Measurements from ENCODE around the gene ZBTB7C.

Gene ZBTB7C

GRCh38 chr18:48317781-48318381, 91.3 kb downstream of the ZBTB7C start:
- Mint-ChIP-seq H3K4me1 (peaks cover 35% of the 10 kb centered on the region), H3K36me3 (ENCODE audit: low read depth) (no peaks in the 10 kb centered on the region), H3K9me3 (no peaks in the 10 kb centered on the region), H3K27ac (peak overlapping the region in 2 of 3 experiments; percentile 68 to 80), H3K27me3 (ENCODE audit: low read depth) (no peaks in the 10 kb centered on the region), H3K4me3 (no peak overlapping the region)
- TF ChIP-seq CTCF (IDR thresholded peaks at IDR 0.05; ENCODE audit: unreplicated experiment in 3 of 3) = no peak

- no peak for TF ChIP-seq CTCF (IDR thresholded peaks at IDR 0.05; ENCODE audit: unreplicated experiment in 3 of 3)
- Mint-ChIP-seq H3K9me3 (no peaks in the 10 kb centered on the region), H3K4me1 (peaks cover 27% of the 10 kb centered on the region), H3K27ac (peak overlapping the region in 2 of 3 experiments; percentile 32 to 44), H3K4me3 (no peak overlapping the region), H3K27me3 (ENCODE audit: low read depth) (no peaks in the 10 kb centered on the region), H3K36me3 (ENCODE audit: low read depth) (no peaks in the 10 kb centered on the region)
These were observed 93.0 kb downstream of the ZBTB7C start for GRCh38 chr18:48316177-48316576.

GRCh38 chr18:48314690-48315089, 94.5 kb downstream of the ZBTB7C start:
- no peaks in the 10 kb centered on the region for H3K27me3 Mint-ChIP-seq (ENCODE audit: low read depth)
- H3K9me3 Mint-ChIP-seq = no peaks in the 10 kb centered on the region
- H3K36me3 Mint-ChIP-seq (ENCODE audit: low read depth) = no peaks in the 10 kb centered on the region
- peaks cover 13% of the 10 kb centered on the region for H3K4me1 Mint-ChIP-seq
- no peak for TF ChIP-seq CTCF (IDR thresholded peaks at IDR 0.05; ENCODE audit: unreplicated experiment in 3 of 3)
- no peak overlapping the region for H3K27ac Mint-ChIP-seq
- no peak overlapping the region for H3K4me3 Mint-ChIP-seq

GRCh38 chr18:48313792-48314191, 95.4 kb downstream of the ZBTB7C start:
- H3K36me3 Mint-ChIP-seq (ENCODE audit: low read depth) = no peaks in the 10 kb centered on the region
- H3K27ac Mint-ChIP-seq = no peak overlapping the region
- peaks cover 3% of the 10 kb centered on the region for H3K27me3 Mint-ChIP-seq (ENCODE audit: low read depth)
- no peaks in the 10 kb centered on the region for H3K9me3 Mint-ChIP-seq
- H3K4me1 Mint-ChIP-seq = peaks cover 13% of the 10 kb centered on the region
- H3K4me3 Mint-ChIP-seq = no peak overlapping the region
- TF ChIP-seq CTCF (IDR thresholded peaks at IDR 0.05; ENCODE audit: unreplicated experiment in 3 of 3) = no peak

- Mint-ChIP-seq H3K27me3 (ENCODE audit: low read depth) (peaks cover 3% of the 10 kb centered on the region), H3K36me3 (ENCODE audit: low read depth) (no peaks in the 10 kb centered on the region), H3K9me3 (no peaks in the 10 kb centered on the region), H3K27ac (no peak overlapping the region), H3K4me1 (peaks cover 10% of the 10 kb centered on the region), H3K4me3 (no peak overlapping the region)
- no peak for TF ChIP-seq CTCF (IDR thresholded peaks at IDR 0.05; ENCODE audit: unreplicated experiment in 3 of 3)
These were observed 97.1 kb downstream of the ZBTB7C start for GRCh38 chr18:48312066-48312465.

- no peaks in the 10 kb centered on the region for H3K9me3 Mint-ChIP-seq
These were observed 98.2 kb downstream of the ZBTB7C start for GRCh38 chr18:48310999-48311398.

More at GRCh38 chr18:48310999-48311398, 98.2 kb downstream of the ZBTB7C start:
- Mint-ChIP-seq H3K27ac (no peak overlapping the region), H3K27me3 (ENCODE audit: low read depth) (peaks cover 3% of the 10 kb centered on the region), H3K36me3 (ENCODE audit: low read depth) (no peaks in the 10 kb centered on the region), H3K4me1 (peaks cover 10% of the 10 kb centered on the region), H3K4me3 (no peak overlapping the region)
- TF ChIP-seq CTCF (IDR thresholded peaks at IDR 0.05; ENCODE audit: unreplicated experiment in 3 of 3) = no peak

Data from nephron (organoid).